Nephron (organoid): ENCODE measurements around the gene CLTB.

ENCODE experiments used
- H3K27ac Mint-ChIP-seq, 3 experiments: 2 replicates each; pipeline ENCODE4 v1.8.0; 2020; ENCODE audit warnings: mixed read lengths in 3 of 3, mild to moderate bottlenecking in 2 of 3, moderate library complexity in 1 of 3
- H3K27me3 Mint-ChIP-seq: 2 replicates; pipeline ENCODE4 v1.8.0; 2021; ENCODE audit warnings: low read depth, mild to moderate bottlenecking, moderate library complexity, mixed read lengths
- H3K36me3 Mint-ChIP-seq: 2 replicates; pipeline ENCODE4 v1.8.0; 2020; ENCODE audit warnings: low read depth, mixed read lengths
- H3K4me1 Mint-ChIP-seq: 2 replicates; pipeline ENCODE4 v1.8.0; 2020; ENCODE audit warnings: mixed read lengths
- H3K4me3 Mint-ChIP-seq, 3 experiments: 2 replicates each; pipeline ENCODE4 v1.8.0; 2020; ENCODE audit warnings: mild to moderate bottlenecking in 3 of 3, mixed read lengths in 3 of 3, moderate library complexity in 2 of 3
- H3K9me3 Mint-ChIP-seq: 2 replicates; pipeline ENCODE4 v1.8.0; 2020; ENCODE audit warnings: mixed read lengths
- CTCF ChIP-seq, 3 experiments: fragments of 200-600 bp; sonication (generic); IDR thresholded peaks; one replicate each; pipeline ENCODE4 v1.5.0; 2021; ENCODE audit warnings: antibody characterized with exemption in 3 of 3; ENCODE audit not compliant: unreplicated experiment in 3 of 3

Gene CLTB

GRCh38 chr5:176353533-176353932 is 62.8 kb downstream of the CLTB start:
- no peak overlapping the region for H3K27ac Mint-ChIP-seq
- H3K4me1 Mint-ChIP-seq, result peaks cover 17% of the 10 kb centered on the region
- H3K4me3 Mint-ChIP-seq, result no peak overlapping the region
- H3K36me3 Mint-ChIP-seq, result peaks cover 78% of the 10 kb centered on the region
- H3K9me3 Mint-ChIP-seq, result no peaks in the 10 kb centered on the region
- TF ChIP-seq CTCF (IDR thresholded peaks at IDR 0.05; ENCODE audit: unreplicated experiment in 3 of 3), result no peak
- no peaks in the 10 kb centered on the region for H3K27me3 Mint-ChIP-seq

GRCh38 chr5:176352116-176352878 is 64.0 kb downstream of the CLTB start:
- Mint-ChIP-seq H3K27ac (no peak overlapping the region), H3K9me3 (no peaks in the 10 kb centered on the region), H3K4me1 (peaks cover 14% of the 10 kb centered on the region), H3K27me3 (no peaks in the 10 kb centered on the region), H3K36me3 (peaks cover 80% of the 10 kb centered on the region), H3K4me3 (no peak overlapping the region)
- TF ChIP-seq CTCF (IDR thresholded peaks at IDR 0.05; ENCODE audit: unreplicated experiment in 3 of 3), result no peak

GRCh38 chr5:176350416-176350815 is 65.9 kb downstream of the CLTB start:
- Mint-ChIP-seq H3K27ac (no peak overlapping the region), H3K4me1 (peaks cover 13% of the 10 kb centered on the region), H3K4me3 (no peak overlapping the region), H3K9me3 (no peaks in the 10 kb centered on the region), H3K27me3 (no peaks in the 10 kb centered on the region), H3K36me3 (peaks cover 87% of the 10 kb centered on the region)
- TF ChIP-seq CTCF (IDR thresholded peaks at IDR 0.05; ENCODE audit: unreplicated experiment in 3 of 3), result no peak

- Mint-ChIP-seq H3K27me3 (no peaks in the 10 kb centered on the region), H3K9me3 (no peaks in the 10 kb centered on the region), H3K27ac (peak overlapping the region in 1 of 3 experiments; percentile 48), H3K4me1 (peaks cover 8% of the 10 kb centered on the region), H3K4me3 (no peak overlapping the region), H3K36me3 (peaks cover 75% of the 10 kb centered on the region)
- TF ChIP-seq CTCF (IDR thresholded peaks at IDR 0.05; ENCODE audit: unreplicated experiment in 3 of 3), result no peak
Measured at GRCh38 chr5:176342766-176343458, 73.4 kb downstream of the CLTB start.
